ENCODE data around the gene PTPRN2. TPM values are rescaled to one million over a fixed set of nuclear protein-coding genes. Genes with fewer than 3 reads are reported as not detected.

Gene PTPRN2
- total and polyA plus RNA-seq, 3 experiments from 2014 or later: 0.33 to 1.2 (median 0.42) TPM

GRCh38 chr7:157719705-157720655, 867.6 kb downstream of the PTPRN2 start:
- H3K4me3 ChIP-seq (ENCODE audit: low read length): no peak overlapping the region

GRCh38 chr7:157719008-157719682, 868.5 kb downstream of the PTPRN2 start:
- no peaks in the 10 kb centered on the region for H3K4me1 Mint-ChIP-seq
- Histone ChIP-seq H3K9me3 (ENCODE audit: low read length) (no peaks in the 10 kb centered on the region), H3K4me1 (ENCODE audit: insufficient read depth, low read length) (no peaks in the 10 kb centered on the region), H3K4me3 (ENCODE audit: low read length) (no peak overlapping the region), H3K36me3 (ENCODE audit: insufficient read depth, low read length) (no peaks in the 10 kb centered on the region), H3K27ac (ENCODE audit: low read depth, low read length) (no peak overlapping the region), H3K27me3 (ENCODE audit: insufficient read depth, low read length, poor library complexity, severe bottlenecking) (no peaks in the 10 kb centered on the region)
- DNase-seq: peak in 1 of 5 donors; percentile 40
- no peaks in the 10 kb centered on the region for H3K9me3 Mint-ChIP-seq
- no peak overlapping the region for H3K27ac Mint-ChIP-seq
- ChIA-PET POLR2A (no interaction called here), CTCF (no interaction called here)
- H3K27me3 Mint-ChIP-seq: peaks cover 5 to 17% of the 10 kb centered on the region in 2 donors
- H3K36me3 Mint-ChIP-seq: no peaks in the 10 kb centered on the region
- H3K4me3 Mint-ChIP-seq: no peak overlapping the region

More at GRCh38 chr7:157719705-157720655, 867.6 kb downstream of the PTPRN2 start:
- no peak overlapping the region for H3K4me3 Mint-ChIP-seq
- Histone ChIP-seq H3K27me3 (ENCODE audit: insufficient read depth, low read length, poor library complexity, severe bottlenecking) (no peaks in the 10 kb centered on the region), H3K9me3 (ENCODE audit: low read length) (no peaks in the 10 kb centered on the region), H3K27ac (ENCODE audit: low read depth, low read length) (no peak overlapping the region), H3K4me1 (ENCODE audit: insufficient read depth, low read length) (no peaks in the 10 kb centered on the region), H3K36me3 (ENCODE audit: insufficient read depth, low read length) (no peaks in the 10 kb centered on the region)
- ChIA-PET POLR2A (no interaction called here), CTCF (no interaction called here)
- H3K4me1 Mint-ChIP-seq: no peaks in the 10 kb centered on the region
- H3K9me3 Mint-ChIP-seq: no peaks in the 10 kb centered on the region
- peak in 1 of 5 donors; percentile 36 for DNase-seq
- no peak overlapping the region for H3K27ac Mint-ChIP-seq
- peaks cover 5 to 21% of the 10 kb centered on the region in 2 donors for H3K27me3 Mint-ChIP-seq
- no peaks in the 10 kb centered on the region for H3K36me3 Mint-ChIP-seq

GRCh38 chr7:157718303-157719007, 869.2 kb downstream of the PTPRN2 start:
- H3K36me3 ChIP-seq (ENCODE audit: insufficient read depth, low read length): no peaks in the 10 kb centered on the region
- H3K36me3 Mint-ChIP-seq: no peaks in the 10 kb centered on the region
- no peaks in the 10 kb centered on the region for H3K9me3 ChIP-seq (ENCODE audit: low read length)
- no peaks in the 10 kb centered on the region for H3K4me1 ChIP-seq (ENCODE audit: insufficient read depth, low read length)
- H3K4me3 Mint-ChIP-seq: no peak overlapping the region
- no peaks in the 10 kb centered on the region for H3K4me1 Mint-ChIP-seq
- peaks cover 1 to 11% of the 10 kb centered on the region in 2 donors for H3K27me3 Mint-ChIP-seq
- no peaks in the 10 kb centered on the region for H3K9me3 Mint-ChIP-seq
- no peak overlapping the region for H3K27ac Mint-ChIP-seq
- POLR2A ChIA-PET: no interaction called here
- CTCF ChIA-PET: no interaction called here
- H3K4me3 ChIP-seq (ENCODE audit: low read length): no peak overlapping the region
- DNase-seq: peak in 1 of 5 donors; percentile 12
- no peak overlapping the region for H3K27ac ChIP-seq (ENCODE audit: low read depth, low read length)
- no peaks in the 10 kb centered on the region for H3K27me3 ChIP-seq (ENCODE audit: insufficient read depth, low read length, poor library complexity, severe bottlenecking)

GRCh38 chr7:157717211-157718174, 870.1 kb downstream of the PTPRN2 start:
- Mint-ChIP-seq H3K4me1 (no peaks in the 10 kb centered on the region), H3K27me3 (peaks cover 1 to 2% of the 10 kb centered on the region in 2 donors), H3K27ac (no peak overlapping the region), H3K9me3 (no peaks in the 10 kb centered on the region), H3K4me3 (no peak overlapping the region), H3K36me3 (no peaks in the 10 kb centered on the region)
- H3K27me3 ChIP-seq (ENCODE audit: insufficient read depth, low read length, poor library complexity, severe bottlenecking): no peaks in the 10 kb centered on the region
- no peaks in the 10 kb centered on the region for H3K36me3 ChIP-seq (ENCODE audit: insufficient read depth, low read length)
- H3K27ac ChIP-seq (ENCODE audit: low read depth, low read length): no peak overlapping the region
- ChIA-PET POLR2A (no interaction called here), CTCF (no interaction called here)
- H3K4me3 ChIP-seq (ENCODE audit: low read length): no peak overlapping the region
- DNase-seq: peak in 1 of 5 donors; percentile 28
- H3K4me1 ChIP-seq (ENCODE audit: insufficient read depth, low read length): no peaks in the 10 kb centered on the region
- no peaks in the 10 kb centered on the region for H3K9me3 ChIP-seq (ENCODE audit: low read length)

- H3K27me3 Mint-ChIP-seq: peaks cover 1 to 2% of the 10 kb centered on the region in 2 donors
- H3K27ac ChIP-seq (ENCODE audit: low read depth, low read length): no peak overlapping the region
- no peaks in the 10 kb centered on the region for H3K9me3 Mint-ChIP-seq
- CTCF ChIA-PET: no interaction called here
- H3K36me3 Mint-ChIP-seq: no peaks in the 10 kb centered on the region
- H3K4me3 ChIP-seq (ENCODE audit: low read length): no peak overlapping the region
- no peaks in the 10 kb centered on the region for H3K9me3 ChIP-seq (ENCODE audit: low read length)
- H3K4me3 Mint-ChIP-seq: no peak overlapping the region
- H3K4me1 Mint-ChIP-seq: no peaks in the 10 kb centered on the region
- DNase-seq: peak in 1 of 5 donors; percentile 43
- no peaks in the 10 kb centered on the region for H3K36me3 ChIP-seq (ENCODE audit: insufficient read depth, low read length)
- no peak overlapping the region for H3K27ac Mint-ChIP-seq
- POLR2A ChIA-PET: no interaction called here
- H3K4me1 ChIP-seq (ENCODE audit: insufficient read depth, low read length): no peaks in the 10 kb centered on the region
- no peaks in the 10 kb centered on the region for H3K27me3 ChIP-seq (ENCODE audit: insufficient read depth, low read length, poor library complexity, severe bottlenecking)
These were observed 871.7 kb downstream of the PTPRN2 start for GRCh38 chr7:157715938-157716280.

- Histone ChIP-seq H3K27ac (ENCODE audit: low read depth, low read length) (no peak overlapping the region), H3K4me3 (ENCODE audit: low read length) (no peak overlapping the region), H3K9me3 (ENCODE audit: low read length) (no peaks in the 10 kb centered on the region), H3K36me3 (ENCODE audit: insufficient read depth, low read length) (no peaks in the 10 kb centered on the region), H3K27me3 (ENCODE audit: insufficient read depth, low read length, poor library complexity, severe bottlenecking) (no peaks in the 10 kb centered on the region), H3K4me1 (ENCODE audit: insufficient read depth, low read length) (no peaks in the 10 kb centered on the region)
- Mint-ChIP-seq H3K4me3 (no peak overlapping the region), H3K9me3 (no peaks in the 10 kb centered on the region), H3K4me1 (no peaks in the 10 kb centered on the region), H3K27me3 (peaks cover 1 to 2% of the 10 kb centered on the region in 2 donors), H3K27ac (no peak overlapping the region), H3K36me3 (no peaks in the 10 kb centered on the region)
- CTCF ChIA-PET: no interaction called here
- POLR2A ChIA-PET: no interaction called here
- peak in 1 of 5 donors; percentile 37 for DNase-seq
These were observed 872.3 kb downstream of the PTPRN2 start for GRCh38 chr7:157715071-157715937.

Measured in CD8-positive, alpha-beta memory T cell (primary cell).